Tibial nerve (tissue), 3 donors: ENCODE data around the gene SLC25A27.

Source experiments
- POLR2A ChIP-seq, 2 donors: fragments of 450-650 bp; IDR thresholded peaks; one replicate each; pipeline ENCODE4 v1.6.1; 2017; ENCODE audit warnings: antibody characterized with exemption in 2 of 2, mild to moderate bottlenecking in 2 of 2, moderate library complexity in 2 of 2
- TF ChIP-seq, protein P1 (sequence below), 5 experiments: fragments of 200-600 bp in 3 of 5; fragments of 450-650 bp in 2 of 5; sonication (generic) in 3 of 5; IDR thresholded peaks; one replicate each; pipeline ENCODE4 v1.5.1; 2016 to 2019; ENCODE audit warnings: antibody characterized with exemption in 5 of 5, mild to moderate bottlenecking in 3 of 5, moderate library complexity in 2 of 5

DNA sequence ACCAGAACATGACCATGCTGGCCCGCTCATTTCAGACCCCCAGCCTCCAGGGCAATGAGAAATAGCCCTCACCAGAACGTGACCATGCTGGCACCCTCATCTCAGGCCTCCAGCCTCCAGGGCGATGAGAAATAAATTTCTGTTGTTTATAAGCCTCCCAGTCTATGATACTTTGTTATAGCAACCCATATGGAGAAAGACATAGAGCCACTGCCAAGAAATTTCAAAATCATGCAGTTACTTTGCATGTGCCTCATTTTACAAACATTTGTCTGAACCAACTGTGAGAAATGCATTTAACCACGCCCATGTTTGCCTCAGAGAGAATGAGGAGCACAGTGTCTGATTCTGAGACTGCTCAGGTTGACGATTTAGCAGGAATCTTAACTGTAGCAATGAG, 15.6 kb upstream of the SLC25A27 start:
- TF ChIP-seq POLR2A (IDR thresholded peaks at IDR 0.05): no peak
- TF ChIP-seq, protein P1, sequence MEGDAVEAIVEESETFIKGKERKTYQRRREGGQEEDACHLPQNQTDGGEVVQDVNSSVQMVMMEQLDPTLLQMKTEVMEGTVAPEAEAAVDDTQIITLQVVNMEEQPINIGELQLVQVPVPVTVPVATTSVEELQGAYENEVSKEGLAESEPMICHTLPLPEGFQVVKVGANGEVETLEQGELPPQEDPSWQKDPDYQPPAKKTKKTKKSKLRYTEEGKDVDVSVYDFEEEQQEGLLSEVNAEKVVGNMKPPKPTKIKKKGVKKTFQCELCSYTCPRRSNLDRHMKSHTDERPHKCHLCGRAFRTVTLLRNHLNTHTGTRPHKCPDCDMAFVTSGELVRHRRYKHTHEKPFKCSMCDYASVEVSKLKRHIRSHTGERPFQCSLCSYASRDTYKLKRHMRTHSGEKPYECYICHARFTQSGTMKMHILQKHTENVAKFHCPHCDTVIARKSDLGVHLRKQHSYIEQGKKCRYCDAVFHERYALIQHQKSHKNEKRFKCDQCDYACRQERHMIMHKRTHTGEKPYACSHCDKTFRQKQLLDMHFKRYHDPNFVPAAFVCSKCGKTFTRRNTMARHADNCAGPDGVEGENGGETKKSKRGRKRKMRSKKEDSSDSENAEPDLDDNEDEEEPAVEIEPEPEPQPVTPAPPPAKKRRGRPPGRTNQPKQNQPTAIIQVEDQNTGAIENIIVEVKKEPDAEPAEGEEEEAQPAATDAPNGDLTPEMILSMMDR (IDR thresholded peaks at IDR 0.05): no peak
